IPS-11a (cell line): ENCODE results near the gene RNPS1.

Experiments
- H3K4me3 ChIP-seq: one replicate; pipeline ENCODE4 v1.5.1; 2013; ENCODE audit warnings: low read depth, low read length, control low read depth

Gene RNPS1, protein sequence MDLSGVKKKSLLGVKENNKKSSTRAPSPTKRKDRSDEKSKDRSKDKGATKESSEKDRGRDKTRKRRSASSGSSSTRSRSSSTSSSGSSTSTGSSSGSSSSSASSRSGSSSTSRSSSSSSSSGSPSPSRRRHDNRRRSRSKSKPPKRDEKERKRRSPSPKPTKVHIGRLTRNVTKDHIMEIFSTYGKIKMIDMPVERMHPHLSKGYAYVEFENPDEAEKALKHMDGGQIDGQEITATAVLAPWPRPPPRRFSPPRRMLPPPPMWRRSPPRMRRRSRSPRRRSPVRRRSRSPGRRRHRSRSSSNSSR

DNA sequence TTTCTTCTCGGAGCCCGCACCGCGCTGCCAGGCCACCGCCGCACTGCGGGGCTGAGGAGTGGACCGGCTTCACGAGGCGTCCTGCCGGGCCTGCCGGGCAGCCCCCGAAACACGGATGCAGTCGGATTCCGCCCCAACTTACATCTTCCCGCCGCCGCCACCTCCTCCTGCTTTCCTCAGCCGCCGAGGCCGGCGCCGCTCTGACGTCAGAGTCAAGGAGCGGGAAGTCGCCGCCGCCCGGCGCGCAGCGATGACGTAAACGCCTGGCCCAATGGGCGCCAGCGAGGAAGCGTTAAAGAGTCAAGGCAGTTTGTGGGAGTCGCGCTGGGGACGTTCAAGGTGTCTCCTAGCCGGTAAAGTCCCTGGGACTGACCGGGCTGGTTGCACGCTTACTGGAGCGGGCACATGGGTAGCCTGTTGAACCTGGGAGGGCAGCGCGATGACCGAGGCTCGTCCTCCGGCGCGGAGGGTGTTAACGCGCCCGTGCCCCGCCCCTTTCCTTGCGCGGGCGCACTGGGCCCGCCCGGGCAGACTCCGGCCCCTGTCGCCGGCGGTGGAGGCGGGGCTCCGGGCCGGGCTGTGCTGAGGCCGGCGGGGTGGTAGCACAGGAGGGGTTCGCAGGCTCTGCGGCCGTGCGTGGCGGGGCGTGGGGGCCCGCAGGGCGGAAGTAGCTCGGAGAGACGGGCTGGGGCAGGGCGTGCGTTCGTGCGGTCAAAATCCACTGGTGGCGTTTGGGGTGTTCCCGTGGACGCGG is at the start of gene RNPS1:
Gene RNPS1, minus strand, starts transcription at position 214 of the 754 bp plus-strand sequence. CDS start 3,483 bp downstream, outside the sequence.
- H3K4me3 ChIP-seq, result peak within 1 kb of the TSS; percentile 71

DNA sequence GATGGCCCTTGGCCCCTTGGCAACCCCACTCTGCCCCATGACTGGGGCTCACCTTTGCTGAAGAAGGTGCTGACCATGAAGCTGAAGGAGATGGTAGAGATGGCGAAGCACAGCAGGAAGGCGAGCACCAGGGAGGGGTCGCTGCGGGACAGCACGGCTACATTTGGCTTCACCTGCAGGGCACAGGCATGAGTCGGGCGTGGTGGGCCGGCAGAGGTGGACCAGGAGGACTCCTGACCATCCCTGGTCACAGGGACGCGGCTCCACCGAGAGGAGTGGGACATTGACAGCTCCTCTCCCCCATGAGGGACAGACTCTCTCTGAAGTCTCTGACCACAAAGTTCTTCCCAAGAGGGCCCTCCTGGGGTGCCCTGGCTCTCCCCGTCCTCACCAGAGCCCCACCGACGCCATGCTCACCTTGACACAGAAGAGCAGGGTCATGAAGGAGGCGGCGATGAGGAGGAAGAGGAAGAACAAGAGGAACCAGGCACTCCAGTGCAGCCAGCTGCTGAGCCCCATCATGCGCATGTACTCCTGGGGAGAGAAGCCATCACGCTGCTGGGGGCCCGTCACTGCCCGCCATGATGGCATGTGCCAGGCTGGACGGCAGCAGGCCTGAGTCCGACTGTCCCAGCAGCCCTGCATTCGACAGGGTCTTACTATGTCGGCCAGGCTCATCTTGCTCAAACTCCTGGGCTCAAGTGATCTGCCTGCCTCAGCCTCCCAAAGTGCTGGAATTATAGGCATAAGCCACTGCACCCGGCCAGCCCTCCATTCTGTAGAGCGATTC is 49.5 kb upstream of the RNPS1 start:
- H3K4me3 ChIP-seq, result no peak overlapping the region

DNA sequence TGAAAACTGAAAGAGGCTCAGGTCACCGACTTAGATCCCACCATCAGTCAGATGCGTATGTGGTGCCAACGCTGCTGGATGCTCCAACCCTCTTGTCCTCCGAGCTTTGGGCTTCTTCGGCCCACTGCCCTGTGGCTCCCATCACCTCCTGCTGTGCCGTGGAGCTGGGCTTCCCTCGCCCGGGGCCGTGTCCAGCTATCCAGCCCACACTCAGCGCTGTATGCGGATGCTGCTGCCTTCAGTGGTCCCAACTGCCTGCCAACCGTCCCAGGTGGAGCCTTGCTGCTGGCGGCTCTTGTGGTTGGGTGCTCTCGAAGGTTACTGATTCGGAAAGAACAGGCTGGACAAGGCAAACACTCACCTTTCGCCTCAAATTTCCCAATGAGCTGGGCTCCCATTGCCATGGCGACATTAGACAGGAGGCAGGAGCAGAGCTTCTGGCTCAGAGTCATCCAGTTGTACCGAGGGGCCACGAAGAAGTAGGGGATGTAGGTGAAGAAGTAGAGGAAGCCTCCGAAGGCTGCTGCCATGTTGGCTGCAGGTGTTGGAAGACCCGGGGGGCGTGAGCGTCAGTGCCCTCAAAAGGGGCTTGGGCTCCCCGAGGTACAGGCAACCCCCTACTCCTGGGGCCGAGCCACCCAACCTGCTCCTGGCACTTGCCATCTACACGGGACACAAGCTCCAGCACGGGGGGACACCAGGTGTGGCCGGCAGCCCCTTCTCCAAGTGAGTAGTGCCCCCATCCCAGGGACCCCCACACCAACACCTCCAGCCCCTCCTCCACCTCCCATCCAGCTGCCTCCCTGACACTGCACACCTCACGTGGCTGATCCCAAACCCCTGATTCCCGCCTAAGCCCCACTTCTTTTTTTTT is 40.4 kb upstream of the RNPS1 start:
- no peak overlapping the region for H3K4me3 ChIP-seq

DNA sequence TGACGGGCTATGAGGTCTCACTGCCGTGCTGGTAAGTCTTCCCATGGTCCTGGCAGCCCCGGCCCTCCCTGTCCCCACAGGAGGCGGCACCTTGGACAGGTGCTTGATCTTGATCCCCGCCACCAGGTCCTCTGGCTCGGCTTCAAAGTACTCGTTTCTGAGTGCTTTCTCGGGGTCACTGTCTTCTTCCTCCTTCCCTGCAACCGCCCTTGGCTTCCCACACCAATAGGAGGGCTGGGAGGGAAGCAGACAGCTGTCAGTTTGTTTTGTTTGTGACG is 31.9 kb upstream of the RNPS1 start:
- no peak overlapping the region for H3K4me3 ChIP-seq

DNA sequence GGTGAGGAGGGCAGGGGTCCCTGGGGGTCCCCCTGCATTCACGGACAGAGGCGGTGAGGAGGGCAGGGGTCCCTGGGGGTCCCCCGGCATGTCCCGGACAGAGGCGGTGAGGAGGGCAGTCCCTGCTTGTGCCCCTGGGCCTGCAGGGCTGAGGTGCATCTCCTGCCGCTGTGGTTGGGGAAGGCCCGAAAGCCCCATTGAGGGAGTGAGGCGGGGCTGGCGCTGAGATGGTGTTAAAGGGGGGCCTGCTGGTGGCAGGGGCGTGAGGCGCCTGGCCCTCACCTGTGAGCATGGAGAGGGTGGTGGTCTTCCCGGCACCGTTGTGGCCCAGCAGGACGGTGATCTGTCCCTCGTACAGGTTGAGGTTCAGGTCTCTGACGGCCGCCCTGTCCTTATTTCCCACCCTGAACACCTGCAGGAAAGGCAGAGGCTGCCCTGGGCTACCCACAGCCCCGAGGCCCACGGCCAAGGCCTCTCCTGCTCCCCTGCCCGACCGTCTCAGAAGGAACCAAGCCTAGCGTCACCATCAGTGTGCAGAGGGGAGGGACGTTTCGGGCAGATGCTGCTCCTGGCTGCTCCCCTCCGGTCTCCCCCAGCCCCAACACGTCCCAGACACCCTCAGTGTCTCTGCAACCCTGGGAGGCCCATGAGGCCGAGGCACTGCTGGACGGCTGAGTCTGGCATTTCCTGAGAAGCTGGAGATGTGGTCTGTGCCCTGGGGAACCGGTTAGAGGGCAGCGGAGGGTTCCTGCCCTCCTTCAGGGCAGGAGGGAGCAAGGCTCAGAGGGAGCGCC is 31.4 kb upstream of the RNPS1 start:
- H3K4me3 ChIP-seq, result no peak overlapping the region

DNA sequence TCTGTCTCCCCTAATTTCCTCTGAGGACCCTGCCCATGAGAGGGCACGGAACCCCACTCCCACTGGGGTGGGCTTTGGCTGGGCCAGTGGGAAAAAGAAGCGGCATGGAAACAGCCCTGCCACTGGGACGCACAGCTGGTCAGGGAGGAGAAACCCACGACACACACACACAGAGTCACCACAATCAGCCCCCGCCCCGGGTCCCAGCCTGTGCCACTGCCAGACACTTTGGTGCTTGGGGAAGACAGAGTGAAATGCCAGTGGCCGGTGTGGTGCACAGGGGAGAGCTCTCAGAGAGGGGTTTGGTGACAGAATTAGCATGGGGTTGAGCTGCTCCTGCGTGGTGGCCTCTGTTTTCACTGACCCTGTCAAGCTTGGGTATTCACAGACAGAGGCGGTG is 30.7 kb upstream of the RNPS1 start:
- no peak overlapping the region for H3K4me3 ChIP-seq

DNA sequence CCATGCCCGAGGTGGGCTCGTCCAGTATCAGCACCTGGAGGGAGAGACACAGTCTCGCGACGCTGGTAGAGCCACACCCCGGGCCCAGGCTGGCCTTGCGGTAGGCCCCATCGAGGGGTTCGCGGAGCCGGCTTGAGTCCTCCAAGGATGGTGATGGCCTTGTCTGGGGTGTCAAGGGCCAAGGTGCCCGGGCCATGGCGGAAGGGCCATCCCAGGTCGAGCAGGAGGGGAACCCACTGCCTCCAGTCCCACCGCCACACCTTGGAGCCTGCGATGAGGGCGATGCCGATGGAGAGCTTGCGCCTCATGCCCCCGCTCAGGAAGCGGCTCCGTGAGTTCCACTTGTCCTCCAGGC is 29.6 kb upstream of the RNPS1 start:
- no peak overlapping the region for H3K4me3 ChIP-seq

DNA sequence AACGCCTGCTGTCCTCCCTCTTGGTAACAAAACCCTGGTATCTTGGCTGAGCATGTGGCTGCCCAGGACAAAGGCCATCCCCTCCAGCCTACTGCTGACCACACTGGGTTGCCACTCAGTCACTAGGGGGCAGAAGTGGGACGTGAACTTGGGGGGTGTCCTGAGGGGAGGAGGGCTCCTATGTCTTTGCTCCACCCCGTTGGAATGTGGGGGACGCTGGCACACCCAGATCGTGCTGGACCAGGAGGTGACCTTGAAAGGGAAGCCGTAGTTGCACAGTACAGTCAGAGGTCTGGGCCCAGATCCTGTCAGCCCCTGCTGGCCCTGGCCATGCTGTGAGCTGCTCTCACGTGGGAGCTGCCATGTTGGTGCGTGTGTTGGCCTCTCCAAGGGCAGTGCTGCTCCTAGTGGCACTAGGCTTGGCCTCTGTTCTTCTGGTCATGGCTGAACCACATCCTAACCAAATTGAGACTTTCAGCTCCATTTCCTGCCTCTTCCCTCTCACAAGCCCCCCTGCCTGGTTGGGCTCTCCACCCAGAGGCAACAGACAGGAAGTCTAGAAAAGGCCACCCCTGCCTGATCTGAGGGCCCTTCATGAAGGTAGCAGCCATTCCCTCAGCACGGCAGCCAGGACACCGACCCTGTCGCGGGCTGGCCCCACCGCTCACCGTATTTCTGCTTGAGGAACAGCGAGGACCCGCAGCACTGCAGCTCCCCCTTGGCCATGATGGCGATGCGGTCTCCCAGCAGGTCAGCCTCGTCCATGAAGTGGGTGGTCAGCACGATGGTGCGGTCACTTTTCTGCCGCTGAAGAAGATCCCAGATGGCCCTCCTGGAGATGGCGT is 29.0 kb upstream of the RNPS1 start:
- no peak overlapping the region for H3K4me3 ChIP-seq

DNA sequence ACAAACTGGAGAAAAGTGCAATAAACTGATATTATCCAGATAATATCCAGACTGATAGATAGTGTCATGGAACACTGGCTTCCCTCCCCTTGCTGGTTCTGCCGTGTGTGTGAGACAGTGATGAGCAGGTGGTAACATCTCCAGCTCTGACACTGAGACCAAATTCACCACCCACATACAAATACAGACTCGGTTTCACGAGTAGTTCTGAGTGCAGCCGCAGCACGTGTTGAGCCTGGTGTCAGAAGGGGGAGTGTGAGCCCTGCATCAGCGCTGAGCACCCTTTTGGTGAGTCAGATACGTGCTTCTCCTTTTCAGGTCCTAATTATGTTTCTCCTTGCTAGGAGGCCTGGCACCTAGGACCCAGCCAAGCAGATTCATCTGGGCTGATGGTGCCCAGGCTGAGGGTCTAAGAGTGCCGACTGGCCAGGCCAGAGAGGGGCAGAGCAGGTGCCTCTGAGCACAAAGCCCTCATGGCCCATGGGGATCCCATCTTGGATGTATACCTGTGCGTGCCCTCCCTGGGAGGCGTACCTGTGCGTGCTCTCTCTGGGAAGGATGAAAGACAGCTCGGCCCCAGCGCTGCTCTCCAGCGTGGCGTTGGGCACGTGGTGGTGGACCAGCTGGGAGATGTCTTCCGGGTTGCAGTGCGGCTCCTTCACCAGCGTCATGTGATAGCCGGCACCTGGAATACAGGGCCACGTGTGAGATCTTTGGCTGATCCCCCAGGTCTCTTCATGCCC is 27.3 kb upstream of the RNPS1 start:
- H3K4me3 ChIP-seq, result no peak overlapping the region

DNA sequence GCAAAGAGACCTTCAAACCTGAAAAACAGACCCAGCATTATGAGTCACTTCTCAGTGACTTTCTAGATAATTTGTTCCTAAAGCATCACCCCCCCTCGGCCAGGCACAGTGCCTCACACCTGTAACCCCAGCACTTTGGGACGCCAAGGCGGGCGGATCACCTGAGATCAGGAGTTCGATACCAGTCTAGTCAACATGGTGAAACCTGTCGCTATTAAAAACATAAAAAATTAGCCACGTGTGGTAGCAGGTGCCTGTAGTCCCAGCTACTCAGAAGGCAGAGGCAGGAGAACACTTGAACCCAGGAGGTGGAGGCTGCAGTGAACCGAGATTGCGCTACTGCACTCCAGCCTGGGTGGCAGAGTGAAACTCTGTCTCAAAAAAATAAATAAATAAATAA is 24.3 kb upstream of the RNPS1 start:
- no peak overlapping the region for H3K4me3 ChIP-seq

DNA sequence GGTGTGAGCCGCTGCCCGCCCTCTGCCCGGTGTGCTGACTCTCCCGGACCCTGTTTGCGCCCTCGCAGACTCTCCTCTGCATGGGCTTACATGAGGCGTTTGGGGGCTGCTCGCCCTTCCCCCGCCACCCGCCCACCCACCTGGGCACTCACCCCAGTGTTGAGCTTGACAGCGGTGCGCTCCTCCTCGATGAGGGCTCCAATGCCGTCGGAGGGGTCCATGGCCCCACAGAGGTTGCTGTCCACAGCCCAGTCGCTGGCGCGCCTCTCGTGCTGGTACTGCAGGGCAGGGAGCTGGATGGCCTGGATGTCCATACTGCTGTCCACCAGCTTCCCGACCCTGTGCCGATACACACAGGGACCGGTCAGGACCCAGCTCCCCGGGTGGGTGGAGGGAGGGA is 21.4 kb upstream of the RNPS1 start:
- H3K4me3 ChIP-seq, result no peak overlapping the region

DNA sequence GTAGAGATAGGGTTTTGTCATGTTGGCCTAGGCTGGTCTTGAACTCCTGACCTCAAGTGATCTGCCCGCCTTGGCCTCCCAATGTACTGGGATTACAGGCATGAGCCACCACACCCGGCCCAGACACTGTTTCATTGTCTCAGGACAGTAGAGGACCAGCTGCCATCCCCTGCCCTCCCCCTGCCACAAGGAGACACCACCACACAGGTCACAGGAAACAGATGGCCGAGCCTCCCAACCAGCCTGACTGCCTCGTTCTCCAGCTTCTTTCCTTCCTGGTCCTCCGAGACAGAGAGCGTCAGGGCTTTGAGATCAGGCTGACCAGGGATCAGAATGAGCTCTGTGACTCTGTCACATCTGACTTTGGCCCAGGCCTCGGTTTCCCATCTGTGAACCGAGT is 20.8 kb upstream of the RNPS1 start:
- no peak overlapping the region for H3K4me3 ChIP-seq

DNA sequence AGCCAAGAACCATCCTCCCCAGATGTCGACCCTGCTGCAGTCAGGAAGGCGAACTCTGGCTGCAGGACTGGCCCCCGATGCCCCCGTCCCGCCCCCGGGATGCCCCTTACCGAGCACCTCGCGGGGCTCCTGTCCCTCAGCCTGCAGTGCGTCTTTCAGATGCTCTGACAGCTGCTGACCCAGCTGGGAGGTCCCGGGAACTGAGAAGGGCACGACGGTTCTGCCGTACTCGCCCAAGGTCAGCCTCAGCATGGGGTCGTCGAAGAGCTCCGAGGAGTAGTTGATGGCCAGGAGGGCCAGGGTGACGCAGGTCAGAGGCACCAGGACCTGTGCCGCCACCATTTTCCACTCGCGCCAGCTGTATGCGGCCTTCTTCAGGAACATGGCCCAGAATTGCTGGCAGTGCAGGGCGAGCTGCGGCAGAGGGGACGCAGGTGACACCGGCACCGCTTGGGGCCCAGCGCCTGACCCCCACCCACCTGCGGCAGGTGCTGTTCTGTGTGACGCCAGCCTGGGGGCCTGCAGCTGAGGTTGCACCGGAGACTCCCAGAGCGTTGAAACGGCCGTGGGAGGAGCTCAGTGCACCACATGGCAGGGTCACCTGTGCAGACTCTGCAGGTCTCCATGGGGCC is 20.1 kb upstream of the RNPS1 start:
- no peak overlapping the region for H3K4me3 ChIP-seq

DNA sequence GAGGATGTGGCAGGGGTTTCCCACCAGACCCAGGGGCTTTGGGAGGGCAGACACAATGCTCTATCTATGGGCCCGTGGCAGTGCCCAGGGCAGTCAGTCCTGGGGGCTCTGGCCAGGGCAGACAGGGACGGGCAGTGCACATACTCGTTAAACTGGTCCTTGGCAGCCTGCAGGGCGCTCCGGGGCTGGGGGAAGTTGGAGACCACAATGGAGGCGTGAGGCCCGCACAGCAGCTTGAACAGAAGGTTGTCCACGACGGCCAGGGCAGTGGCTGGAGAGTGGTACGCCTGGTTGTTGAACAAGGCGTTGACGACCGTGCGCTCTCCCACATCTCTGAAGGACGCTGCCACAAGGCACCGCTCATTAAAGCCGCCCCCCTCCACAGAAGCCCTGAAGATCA is 18.6 kb upstream of the RNPS1 start:
- H3K4me3 ChIP-seq, result no peak overlapping the region

DNA sequence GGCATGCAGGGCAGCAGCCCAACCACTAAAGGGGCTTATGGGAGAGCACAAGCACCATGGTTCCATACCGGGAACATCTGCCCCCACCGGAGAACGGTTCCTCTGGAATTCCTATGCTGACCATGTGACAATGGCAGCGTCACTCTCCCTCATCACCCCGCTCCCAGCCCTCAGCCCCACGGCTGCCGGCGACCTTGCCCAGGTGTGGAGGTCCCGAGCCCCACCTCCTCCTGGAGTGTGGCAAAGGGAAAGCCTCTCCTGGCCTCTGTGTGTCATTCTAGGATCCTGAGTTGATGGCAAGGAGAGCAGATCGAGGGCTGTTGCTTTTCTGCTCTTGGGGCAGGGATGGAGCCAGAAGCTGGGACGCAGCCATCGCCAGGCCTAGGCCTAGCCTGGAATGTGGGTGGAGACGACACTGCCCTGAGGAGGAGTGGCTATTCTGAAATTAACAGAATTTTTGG is 17.8 kb upstream of the RNPS1 start:
- H3K4me3 ChIP-seq, result no peak overlapping the region

DNA sequence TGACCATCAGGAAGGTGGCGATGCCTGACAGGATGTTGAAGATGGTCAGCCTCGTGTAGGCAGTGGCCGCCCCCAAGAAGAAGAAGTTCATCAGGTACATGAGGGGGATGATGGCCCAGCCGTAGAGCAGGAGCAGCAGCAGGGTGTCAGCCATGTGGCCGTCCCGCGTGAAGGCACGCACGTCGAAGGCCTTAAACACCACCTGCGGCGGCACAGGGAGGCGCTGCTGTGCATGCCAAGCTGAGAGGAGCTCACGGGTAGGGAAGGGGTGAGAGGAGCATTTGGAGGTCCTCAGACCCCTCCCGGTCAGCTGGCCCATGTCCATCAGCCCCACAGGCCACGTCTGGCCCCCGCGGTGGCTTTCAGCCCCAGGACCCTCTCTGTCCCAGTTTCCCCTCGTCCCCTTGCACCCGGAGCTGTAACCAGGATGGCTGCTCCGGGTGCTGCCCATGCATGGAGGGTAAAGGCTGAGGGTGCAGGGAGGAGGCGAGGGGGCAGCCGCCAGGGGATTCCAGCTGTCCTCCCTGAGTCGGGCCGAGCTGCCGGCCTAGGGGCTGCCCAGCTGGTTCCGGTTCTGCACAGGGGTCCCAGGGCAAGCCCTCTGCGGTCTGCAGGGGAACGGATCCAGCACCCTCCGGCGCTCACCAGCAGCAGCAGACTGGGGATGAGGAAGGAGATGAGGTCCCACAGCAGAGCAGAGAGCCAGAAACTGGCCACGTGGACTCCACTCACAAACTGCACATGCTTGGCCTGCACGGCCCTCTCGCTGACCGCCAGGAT is 17.1 kb upstream of the RNPS1 start:
- H3K4me3 ChIP-seq, result no peak overlapping the region

DNA sequence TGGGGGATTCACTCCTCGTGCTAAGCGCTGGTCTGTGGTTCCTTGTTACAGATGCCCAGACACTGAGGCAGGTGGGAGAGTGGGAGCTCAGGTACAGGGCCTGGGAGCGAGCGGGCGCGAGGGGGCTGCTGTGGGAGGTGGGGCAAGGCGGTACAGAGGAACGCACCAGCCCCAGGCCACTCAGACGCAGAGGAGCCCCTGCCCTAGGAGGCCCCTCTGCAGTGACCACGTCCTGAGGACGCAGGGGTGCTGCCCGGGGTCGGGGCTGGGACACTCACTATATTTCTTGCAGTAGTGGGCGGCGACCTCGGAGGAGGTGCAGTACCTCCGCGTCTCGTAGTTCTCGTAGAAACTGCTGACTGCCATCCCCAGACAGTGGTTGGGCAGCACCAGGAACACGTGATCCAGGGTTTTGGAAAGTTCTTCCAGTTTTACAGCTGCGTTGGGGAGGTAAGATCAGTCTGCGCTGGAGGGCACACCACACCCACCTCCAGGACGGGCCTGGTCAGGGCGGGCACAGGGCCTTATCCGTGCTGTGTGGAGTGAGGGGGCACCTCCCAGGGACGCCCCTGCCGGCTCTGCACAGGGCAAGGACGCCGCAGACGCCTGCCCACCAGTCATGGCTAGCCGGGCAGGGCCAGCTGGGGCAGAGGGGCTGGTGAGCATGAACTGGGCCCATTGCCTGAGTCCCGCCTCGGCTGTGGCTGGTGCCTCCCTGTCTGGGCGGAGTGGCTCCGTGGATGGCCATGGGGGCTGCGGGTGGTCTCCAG is 16.3 kb upstream of the RNPS1 start:
- H3K4me3 ChIP-seq, result no peak overlapping the region
